B cell (primary cell): ENCODE results near the gene LPCAT1. TPM values are rescaled to one million over a fixed set of nuclear protein-coding genes. Genes with fewer than 3 reads are reported as not detected.

Experiments
- ATAC-seq: fragments of 200-7000 bp; cut with Tn5 transposase; one replicate; pipeline ENCODE4 v1.10.0; 2021; ENCODE audit warnings: low read depth, mild to moderate bottlenecking, moderate number of reproducible peaks, moderate library complexity
- CTCF ChIA-PET: fragments of 350-600 bp; sonication (Branson Sonifier 250); formaldehyde crosslinking; loops from one replicate; lab custom pipeline; 2021; ENCODE audit warnings: antibody characterized with exemption, inconsistent platforms; lab: Charles Lee
- POLR2A ChIA-PET: fragments of 350-600 bp; sonication (Branson Sonifier 250); formaldehyde crosslinking; loops from one replicate; lab custom pipeline; 2021; ENCODE audit warnings: antibody characterized with exemption; lab: Charles Lee
- DNase-seq: peaks from one replicate; pipeline ENCODE4 v3.0.0; 2013
- H2AFZ ChIP-seq: 2 replicates; pipeline ENCODE4 v1.6.1; 2012; ENCODE audit warnings: mild to moderate bottlenecking, low read depth, low read length; ENCODE audit not compliant: insufficient read depth, poor library complexity, severe bottlenecking
- H3K27ac ChIP-seq, 2 donors: 1 replicate in 1 of 2; 2 replicates in 1 of 2; pipeline ENCODE4 v1.5.1; 2012 to 2013; ENCODE audit warnings: low read length in 2 of 2, mild to moderate bottlenecking in 2 of 2, moderate library complexity in 1 of 2
- H3K27me3 ChIP-seq, 4 experiments: fragments of 200-600 bp in 1 of 4; sonication (generic) in 1 of 4; replicated peaks in 1 of 4; 1 replicate in 2 of 4; 2 replicates in 2 of 4; pipeline versions ENCODE4 v1.6.1 to v1.7.0; 2013 to 2016; ENCODE audit warnings: low read length in 3 of 4, mild to moderate bottlenecking in 2 of 4, mixed read lengths in 1 of 4, moderate library complexity in 1 of 4; ENCODE audit not compliant: insufficient read depth in 4 of 4, control insufficient read depth in 3 of 4; ENCODE audit errors: control extremely low read depth in 1 of 4
- H3K36me3 ChIP-seq, 2 experiments: replicated peaks in 1 of 2; 1 replicate in 1 of 2; 2 replicates in 1 of 2; pipeline versions ENCODE4 v1.6.1 to v1.7.1; 2013; ENCODE audit warnings: low read length in 1 of 2; ENCODE audit not compliant: insufficient read depth in 2 of 2, control insufficient read depth in 1 of 2; ENCODE audit errors: control extremely low read depth in 1 of 2, extremely low read depth in 1 of 2
- H3K4me1 ChIP-seq, 2 donors: fragments of 200-600 bp in 1 of 2; sonication (generic) in 1 of 2; 1 replicate in 1 of 2; 2 replicates in 1 of 2; pipeline versions ENCODE4 v1.5.1 to v1.6.1; 2013 to 2017; ENCODE audit warnings: low read length in 2 of 2; ENCODE audit not compliant: control insufficient read depth in 2 of 2, insufficient read depth in 2 of 2
- H3K4me2 ChIP-seq: replicated peaks from 2 replicates; pipeline ENCODE3; 2012; ENCODE audit warnings: mild to moderate bottlenecking, low read depth, low read length; ENCODE audit not compliant: poor library complexity, severe bottlenecking
- H3K4me3 ChIP-seq, 5 experiments: fragments of 200-600 bp in 1 of 5; sonication (generic) in 1 of 5; 1 replicate in 3 of 5; 2 replicates in 2 of 5; pipeline versions ENCODE4 v1.5.1 to v1.7.0; 2011 to 2016; ENCODE audit warnings: low read length in 4 of 5, mild to moderate bottlenecking in 4 of 5, low read depth in 2 of 5, control low read depth in 1 of 5, moderate library complexity in 1 of 5; ENCODE audit not compliant: insufficient read depth in 1 of 5; ENCODE audit errors: control extremely low read depth in 1 of 5, extremely low read depth in 1 of 5
- H3K79me2 ChIP-seq: fragments of 200-600 bp; sonication (generic); one replicate; pipeline ENCODE4 v1.6.0; 2016; ENCODE audit warnings: low read length; ENCODE audit not compliant: control insufficient read depth, insufficient read depth
- H3K9ac ChIP-seq: fragments of 200-600 bp; sonication (generic); 2 replicates; pipeline ENCODE4 v1.6.1; 2017; ENCODE audit warnings: mild to moderate bottlenecking, low read length, moderate library complexity
- H3K9me3 ChIP-seq, 3 donors: one replicate each; pipeline versions ENCODE4 v1.6.1 to v1.7.1; 2013; ENCODE audit warnings: low read length in 2 of 3; ENCODE audit not compliant: control insufficient read depth in 2 of 3, insufficient read depth in 1 of 3; ENCODE audit errors: control extremely low read depth in 1 of 3
- H4K20me1 ChIP-seq: 2 replicates; pipeline ENCODE4 v1.6.0; 2012; ENCODE audit warnings: mild to moderate bottlenecking, low read length; ENCODE audit not compliant: insufficient read depth, control insufficient read depth, poor library complexity, severe bottlenecking
- H3K27ac Mint-ChIP-seq: one replicate; pipeline ENCODE4 v1.8.0; 2021; ENCODE audit warnings: mixed read lengths
- H3K27me3 Mint-ChIP-seq: one replicate; pipeline ENCODE4 v1.8.0; 2021; ENCODE audit warnings: mixed read lengths
- H3K4me1 Mint-ChIP-seq: one replicate; pipeline ENCODE4 v1.8.0; 2021; ENCODE audit warnings: mixed read lengths
- H3K4me3 Mint-ChIP-seq: one replicate; pipeline ENCODE4 v1.8.0; 2021; ENCODE audit warnings: mixed read lengths
- H3K9me3 Mint-ChIP-seq: one replicate; pipeline ENCODE4 v1.8.0; 2022; ENCODE audit warnings: mixed read lengths; ENCODE audit not compliant: insufficient read depth
- CTCF ChIP-seq: fragments of 200-600 bp; IDR thresholded peaks from one replicate; pipeline ENCODE4 v1.8.0; 2022; ENCODE audit warnings: antibody characterized with exemption, mild to moderate bottlenecking
- EZH2 ChIP-seq: IDR thresholded peaks from 2 replicates; pipeline ENCODE4 v1.6.1; 2012; ENCODE audit warnings: borderline replicate concordance, low read depth, mild to moderate bottlenecking, moderate library complexity, low read length; ENCODE audit not compliant: insufficient read depth, poor library complexity, severe bottlenecking
- WGBS: methylation state at CpG from one replicate; pipeline ENCODE4 v1.1.5; 2013; ENCODE audit warnings: missing lambda C conversion rate; ENCODE audit not compliant: insufficient coverage; 5-methylcytosine and 5-hydroxymethylcytosine counted together
- intact Hi-C: fragments of 100-400 bp; cut with micrococcal nuclease; formaldehyde crosslinking; loops from one replicate; pipeline ENCODE4 v1.10.0; 2022
- polyA plus RNA-seq: library from polyadenylated mRNA; depleted of rRNA; stranded (reverse); fragments of >200 nt; gene quantifications from 2 replicates; pipeline ENCODE4 v1.2.3, GENCODE V29; 2012
- total RNA-seq, 2 donors: library from RNA; stranded (reverse); fragments of 120-200 nt in 1 of 2; gene quantifications; 1 replicate in 1 of 2; 2 replicates in 1 of 2; pipeline versions ENCODE4 v1.2.3 to v1.2.4, GENCODE V29; 2013 to 2022

Gene LPCAT1
- total and polyA plus RNA-seq, 2 donors (not counting 1 experiment from before 2014, with no cell fraction given) = 94.8 to 159 TPM

GRCh38 chr5:1497795-1498622, 25.8 kb downstream of the LPCAT1 start:
- Histone ChIP-seq H3K9ac (no peak overlapping the region), H3K9me3 (peaks cover 0 to 3% (median 0%) of the 10 kb centered on the region in 3 donors), H3K4me2 (peak overlapping the region; percentile 64), H2AFZ (peak overlapping the region; percentile 7), H3K4me3 (no peak overlapping the region), H3K36me3 (peaks cover 0 to 39% of the 10 kb centered on the region in 2 experiments), H3K27ac (peak overlapping the region; percentile 78 to 96), H3K79me2 (peaks cover 95% of the 10 kb centered on the region), H3K4me1 (peaks cover 99 to 100% of the 10 kb centered on the region in 2 donors), H3K27me3 (no peaks in the 10 kb centered on the region), H4K20me1 (peaks cover 7% of the 10 kb centered on the region)
- peak overlapping the region; percentile 42 for H3K4me3 Mint-ChIP-seq
- intact Hi-C loops = loop anchor here (2.0 kb wide), 1 partner anchor 25 kb away; the partner anchor contains the start of gene LPCAT1
- TF ChIP-seq EZH2 (no peak), CTCF (no peak)
- H3K9me3 Mint-ChIP-seq = no peaks in the 10 kb centered on the region
- no peaks in the 10 kb centered on the region for H3K27me3 Mint-ChIP-seq
- H3K4me1 Mint-ChIP-seq = peaks cover 91% of the 10 kb centered on the region
- CTCF ChIA-PET = interaction anchor here (1.0 to 4.0 kb wide), 6 partner anchors 9 to 118 kb away, joined by 3 to 18 read pairs (median 5); no protein-coding TSS in a partner anchor
- POLR2A ChIA-PET = interaction anchor here (0.7 to 4.1 kb wide), 5 partner anchors 8 to 25 kb away, joined by 3 to 19 read pairs (median 4); no protein-coding TSS in a partner anchor
- peak; percentile 2 for ATAC-seq
- 40% methylated on average over 12 of the region's 18 CpGs for WGBS
- H3K27ac Mint-ChIP-seq = peak overlapping the region; percentile 98
- peak; percentile 72 for DNase-seq
